Putamen (tissue), 1 donor: ENCODE results near the gene ILKAP.
A peak's percentile ranks its signal among the peaks of the same experiment; 100 is the strongest.

Experiments used
- DNase-seq: peaks from one replicate; pipeline ENCODE4 v3.0.0-alpha.2; 2016; ENCODE audit warnings: low spot score

Gene ILKAP

GRCh38 chr2:238203094-238203972 lies at the start of gene ILKAP:
TSS of gene ILKAP (minus strand) at chr2:238203695. CDS start at chr2:238203553, 142 bp downstream.
- peak; percentile 91 for DNase-seq

- no peak for DNase-seq
Observed at GRCh38 chr2:238252766-238253630, 49.5 kb upstream of the ILKAP start.

- DNase-seq, result no peak
Observed at GRCh38 chr2:238251986-238252385, 48.5 kb upstream of the ILKAP start.

GRCh38 chr2:238251331-238251730 lies 47.8 kb upstream of the ILKAP start:
- no peak for DNase-seq

GRCh38 chr2:238250896-238251295 lies 47.4 kb upstream of the ILKAP start:
- DNase-seq, result no peak

- no peak for DNase-seq
Observed at GRCh38 chr2:238247841-238248453, 44.5 kb upstream of the ILKAP start.

GRCh38 chr2:238247002-238247822 lies 43.7 kb upstream of the ILKAP start:
- no peak for DNase-seq

GRCh38 chr2:238244151-238244550 lies 40.7 kb upstream of the ILKAP start:
- no peak for DNase-seq

- no peak for DNase-seq
Observed at GRCh38 chr2:238243496-238244076, 40.1 kb upstream of the ILKAP start.

- DNase-seq, result no peak
Observed at GRCh38 chr2:238242731-238243495, 39.4 kb upstream of the ILKAP start.

- no peak for DNase-seq
Observed at GRCh38 chr2:238241970-238242369, 38.5 kb upstream of the ILKAP start.

- DNase-seq, result no peak
Observed at GRCh38 chr2:238240757-238241711, 37.5 kb upstream of the ILKAP start.

- peak; percentile 88 for DNase-seq
Observed at GRCh38 chr2:238239863-238240756, 36.6 kb upstream of the ILKAP start, which contains the start of gene HES6. TSS of gene HES6 (minus strand) at chr2:238240038. CDS start at chr2:238239905, 133 bp downstream.

- no peak for DNase-seq
Observed at GRCh38 chr2:238239543-238239862, 36.0 kb upstream of the ILKAP start.

GRCh38 chr2:238238766-238239542 lies 35.5 kb upstream of the ILKAP start:
- no peak for DNase-seq

- DNase-seq, result no peak
Observed at GRCh38 chr2:238238311-238238765, 34.8 kb upstream of the ILKAP start.

- no peak for DNase-seq
Observed at GRCh38 chr2:238237431-238238135, 34.1 kb upstream of the ILKAP start.
